Measurements from ENCODE around the gene MON2. TPM values are rescaled to one million over a fixed set of nuclear protein-coding genes. Genes with fewer than 3 reads are reported as not detected.
"Not testable (repeated sequence)": the region's sequence is repeated elsewhere in the genome, so short reads cannot be mapped to it uniquely, and the experiment has no call there.

Gene MON2
- total RNA-seq, 4 donors from 2014 or later = 23.5 to 75.8 (median 40.6) TPM

DNA sequence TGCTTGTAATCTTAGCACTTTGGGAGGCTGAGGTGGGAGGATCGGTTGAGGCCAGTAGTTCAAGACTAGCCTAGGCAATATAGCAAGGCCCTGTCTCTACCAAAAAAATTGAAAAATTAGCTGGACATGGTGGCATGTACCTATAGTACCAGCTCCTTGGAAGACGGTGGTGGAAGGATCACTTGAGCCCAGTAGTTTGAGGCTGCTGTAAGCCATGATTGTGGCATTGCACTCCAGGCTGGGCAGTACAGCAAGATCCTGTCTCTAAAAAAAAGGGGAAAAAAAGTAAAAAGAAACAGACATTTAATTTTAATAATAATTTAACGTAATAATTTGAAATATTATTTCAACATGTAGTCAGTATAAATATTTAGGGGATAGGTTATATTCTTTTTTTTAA is 16.1 kb downstream of the MON2 start:
- H3K27me3 ChIP-seq = no peaks in the 10 kb centered on the region
- H3K4me1 ChIP-seq = peaks cover 0 to 12% (median 0%) of the 10 kb centered on the region in 3 donors
- H3K27ac ChIP-seq = no peak overlapping the region
- WGBS, 2 donors (ENCODE audit: low coverage in 1 of 2) = 89 to 96% methylated on average over 3 of the region's 3 CpGs
- no peak overlapping the region for H3K4me3 ChIP-seq
- ATAC-seq = no peak
- H3K9me3 ChIP-seq = no peaks in the 10 kb centered on the region
- no peak for TF ChIP-seq EP300 (IDR thresholded peaks at IDR 0.05)
- no peak for TF ChIP-seq CTCF (IDR thresholded peaks at IDR 0.05)
- TF ChIP-seq POLR2AphosphoS5 (IDR thresholded peaks at IDR 0.05) = no peak
- no peak for TF ChIP-seq POLR2A (IDR thresholded peaks at IDR 0.05)
- H3K36me3 ChIP-seq = peaks cover 0 to 8% of the 10 kb centered on the region in 2 donors

- peaks cover 0 to 12% (median 0%) of the 10 kb centered on the region in 3 donors for H3K4me1 ChIP-seq
- no peak overlapping the region for H3K4me3 ChIP-seq
- no peaks in the 10 kb centered on the region for H3K27me3 ChIP-seq
- ATAC-seq = no peak
- peaks cover 0 to 10% of the 10 kb centered on the region in 2 donors for H3K36me3 ChIP-seq
- no peak for TF ChIP-seq EP300 (IDR thresholded peaks at IDR 0.05)
- no peak for TF ChIP-seq CTCF (IDR thresholded peaks at IDR 0.05)
- TF ChIP-seq POLR2A (IDR thresholded peaks at IDR 0.05) = no peak
- TF ChIP-seq POLR2AphosphoS5 (IDR thresholded peaks at IDR 0.05) = no peak
- no peaks in the 10 kb centered on the region for H3K9me3 ChIP-seq
- WGBS, 2 donors (ENCODE audit: low coverage in 1 of 2) = 54 to 70% methylated on average over 2 of the region's 2 CpGs
- H3K27ac ChIP-seq = no peak overlapping the region
Measured at GRCh38 chr12:62484233-62484632, 17.6 kb downstream of the MON2 start.

DNA sequence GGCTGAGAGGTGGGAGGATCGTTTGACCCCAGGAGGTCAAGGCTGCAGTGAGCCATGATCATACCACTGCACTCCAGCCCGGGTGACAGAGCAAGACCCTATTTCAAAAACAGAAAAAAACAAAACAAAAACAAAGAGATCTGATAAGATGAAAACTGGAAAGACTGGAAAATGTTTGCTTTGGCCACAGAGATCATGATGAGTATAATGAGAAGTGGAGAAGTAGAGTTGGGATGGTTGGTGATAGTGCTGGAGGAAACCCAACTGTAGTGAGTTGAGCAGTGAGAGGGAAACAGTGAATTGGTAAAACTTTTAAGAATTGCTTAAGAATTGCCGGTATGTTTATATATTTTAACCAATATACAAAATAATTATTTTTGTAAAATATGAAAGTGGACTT is 39.2 kb downstream of the MON2 start:
- Histone ChIP-seq H3K4me1 (no peaks in the 10 kb centered on the region), H3K9me3 (no peaks in the 10 kb centered on the region), H3K36me3 (peaks cover 4 to 91% of the 10 kb centered on the region in 2 donors), H3K27me3 (no peaks in the 10 kb centered on the region), H3K27ac (no peak overlapping the region), H3K4me3 (no peak overlapping the region)
- TF ChIP-seq POLR2A (IDR thresholded peaks at IDR 0.05) (no peak), EP300 (IDR thresholded peaks at IDR 0.05) (no peak), POLR2AphosphoS5 (IDR thresholded peaks at IDR 0.05) (no peak), CTCF (IDR thresholded peaks at IDR 0.05) (no peak)
- ATAC-seq = no peak
- 85 to 98% methylated on average over 1 to 3 of the region's 3 CpGs for WGBS, 2 donors (ENCODE audit: low coverage in 1 of 2)

- Histone ChIP-seq H3K27me3 (no peaks in the 10 kb centered on the region), H3K4me3 (no peak overlapping the region), H3K4me1 (no peaks in the 10 kb centered on the region), H3K36me3 (peaks cover 4 to 35% of the 10 kb centered on the region in 2 donors), H3K9me3 (no peaks in the 10 kb centered on the region), H3K27ac (no peak overlapping the region)
- TF ChIP-seq POLR2A (IDR thresholded peaks at IDR 0.05) = no peak
- TF ChIP-seq EP300 (IDR thresholded peaks at IDR 0.05) = no peak
- TF ChIP-seq POLR2AphosphoS5 (IDR thresholded peaks at IDR 0.05) = no peak
- no peak for TF ChIP-seq CTCF (IDR thresholded peaks at IDR 0.05)
- WGBS, 2 donors (ENCODE audit: low coverage in 1 of 2) = 100% methylated on average over 2 of the region's 5 CpGs; no CpG with 5 or more reads in 1 of the 2 donors
- no peak for ATAC-seq
Measured at GRCh38 chr12:62512901-62513300, 46.3 kb downstream of the MON2 start.

DNA sequence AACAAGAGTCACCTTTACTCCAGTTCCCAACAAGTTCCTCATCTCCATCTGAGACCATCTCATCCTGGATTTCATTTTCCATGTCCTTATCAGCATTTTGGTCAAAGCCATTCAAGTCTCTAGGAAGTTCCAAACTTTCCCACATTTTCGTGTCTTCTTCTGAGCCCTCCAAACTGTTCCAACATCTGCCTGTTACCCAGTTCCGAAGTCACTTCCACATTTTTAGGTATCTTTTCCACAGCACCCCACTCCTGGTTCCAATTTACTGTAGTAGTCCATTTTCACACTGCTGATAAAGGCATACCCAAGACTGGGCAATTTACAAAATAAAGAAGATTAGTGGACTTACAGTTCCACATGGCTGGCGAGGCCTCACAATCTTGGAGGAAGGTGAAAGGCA is 47.5 kb downstream of the MON2 start:
- H3K9me3 ChIP-seq, H3K27me3 ChIP-seq, H3K4me3 ChIP-seq, ATAC-seq, H3K4me1 ChIP-seq, H3K27ac ChIP-seq: not testable (repeated sequence)
- WGBS, 2 donors (ENCODE audit: low coverage in 1 of 2) = 100% methylated on average over 1 to 2 of the region's 3 CpGs
- H3K36me3 ChIP-seq = peaks cover 0 to 35% of the 10 kb centered on the region in 2 donors
